Thymus (tissue), 11 donors: ENCODE results near the gene CSF3R. TPM values are rescaled to one million over a fixed set of nuclear protein-coding genes. Genes with fewer than 3 reads are reported as not detected.

Source experiments
- DNase-seq, 9 donors: peaks; one replicate each; pipeline ENCODE4 v3.0.0-alpha.2; 2013; ENCODE audit warnings: low spot score in 9 of 9, low read depth in 6 of 9, missing footprints in 1 of 9
- H3K27ac ChIP-seq, 2 donors: one replicate each; pipeline ENCODE4 v1.5.1; 2013; ENCODE audit warnings: control low read depth in 1 of 2, low read depth in 1 of 2, low read length in 1 of 2, mild to moderate bottlenecking in 1 of 2, moderate library complexity in 1 of 2
- H3K27me3 ChIP-seq, 2 donors: one replicate each; pipeline ENCODE4 v1.5.1; 2013; ENCODE audit warnings: low read length in 1 of 2; ENCODE audit not compliant: control insufficient read depth in 2 of 2, insufficient read depth in 1 of 2
- H3K36me3 ChIP-seq, 2 donors: one replicate each; pipeline ENCODE4 v1.5.1; 2013; ENCODE audit warnings: low read length in 1 of 2, mild to moderate bottlenecking in 1 of 2, moderate library complexity in 1 of 2; ENCODE audit not compliant: control insufficient read depth in 2 of 2, insufficient read depth in 2 of 2
- H3K4me1 ChIP-seq, 2 donors: one replicate each; pipeline ENCODE4 v1.5.1; 2013; ENCODE audit warnings: low read length in 2 of 2; ENCODE audit not compliant: control insufficient read depth in 2 of 2, insufficient read depth in 2 of 2
- H3K4me3 ChIP-seq, 2 donors: one replicate each; pipeline ENCODE4 v1.5.1; 2013; ENCODE audit warnings: low read length in 2 of 2, control low read depth in 1 of 2, mild to moderate bottlenecking in 1 of 2
- H3K9me3 ChIP-seq, 2 donors: one replicate each; pipeline ENCODE4 v1.5.1; 2013; ENCODE audit warnings: low read length in 1 of 2, mild to moderate bottlenecking in 1 of 2; ENCODE audit not compliant: control insufficient read depth in 2 of 2, insufficient read depth in 1 of 2
- WGBS: extraction: QIAGEN DNeasy Blood & Tissue Kit; methylation state at CpG from one replicate; pipeline ENCODE4 v1.1.7; 2013; 5-methylcytosine and 5-hydroxymethylcytosine counted together
- polyA plus RNA-seq: library from polyadenylated mRNA; stranded (reverse); fragments of 200-250 nt; gene quantifications from one replicate; pipeline ENCODE4 v1.2.3, GENCODE V29; 2013
- total RNA-seq: library from RNA; stranded (reverse); fragments of 120-200 nt; gene quantifications from one replicate; pipeline ENCODE4 v1.2.4, GENCODE V29; 2013
- donor health status: healthy.

Gene CSF3R
- total and polyA plus RNA-seq, 2 donors: 3.7 to 8.6 TPM

DNA sequence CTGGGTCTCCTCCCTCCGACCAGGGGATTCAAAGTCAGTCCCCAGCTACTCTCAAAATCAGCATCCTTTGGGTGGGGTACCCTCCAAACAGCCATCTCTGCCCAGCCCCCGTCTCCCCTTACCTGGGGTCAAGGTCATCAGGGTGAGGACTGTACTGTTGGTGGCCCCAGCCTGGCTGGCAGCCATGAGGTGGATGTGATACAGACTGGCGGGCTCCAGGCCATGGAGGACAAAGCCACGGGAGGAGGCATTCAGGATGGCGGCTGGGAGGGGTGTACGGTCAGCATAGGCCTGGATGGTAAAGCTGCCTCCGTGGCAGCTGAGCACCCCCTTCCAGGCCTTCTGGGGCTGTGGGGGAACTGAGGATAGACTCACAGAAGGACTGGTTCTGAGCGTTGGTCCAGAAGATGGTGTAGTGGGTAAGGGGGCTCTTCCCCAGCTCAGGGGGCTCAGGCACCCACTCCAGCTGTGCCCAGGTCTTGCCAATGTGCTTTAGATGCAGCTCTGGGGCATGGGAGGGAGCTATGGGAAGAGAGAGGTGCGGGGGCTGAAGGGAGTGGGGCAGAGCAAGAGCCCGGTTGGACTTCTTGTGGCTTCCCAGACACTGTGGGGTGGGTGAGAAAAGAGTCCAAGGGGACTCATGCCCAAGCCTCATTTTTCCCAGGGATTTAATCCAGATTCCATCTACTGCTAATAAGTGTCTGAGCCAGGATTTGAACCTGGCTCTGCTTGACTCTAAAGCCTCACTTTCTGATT, 14.8 kb downstream of the CSF3R start:
- peaks cover 3 to 16% of the 10 kb centered on the region in 2 donors for H3K4me1 ChIP-seq
- no peak overlapping the region for H3K4me3 ChIP-seq
- no peaks in the 10 kb centered on the region for H3K36me3 ChIP-seq
- WGBS: 95% methylated on average over 10 of the region's 10 CpGs
- no peaks in the 10 kb centered on the region for H3K27me3 ChIP-seq
- H3K9me3 ChIP-seq: no peaks in the 10 kb centered on the region
- H3K27ac ChIP-seq: no peak overlapping the region
- DNase-seq: no peak

DNA sequence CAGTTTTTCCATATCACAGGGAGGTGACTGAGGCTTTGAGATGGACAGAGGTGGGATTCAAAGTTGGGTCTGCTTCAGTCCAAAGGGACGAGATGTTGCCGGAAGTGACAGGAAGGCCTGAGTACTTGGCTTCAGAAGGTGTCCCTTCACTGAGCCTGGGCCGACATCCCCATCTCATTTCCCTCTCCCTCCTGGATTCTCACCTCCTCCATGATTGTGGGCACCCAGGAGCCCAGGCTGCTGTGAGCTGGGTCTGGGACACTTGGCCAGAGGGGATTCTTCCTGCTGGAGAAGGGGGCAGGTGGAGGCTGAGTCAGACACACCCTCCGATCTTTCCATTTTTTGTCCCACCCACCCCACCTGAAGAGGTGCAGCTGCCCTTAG, 15.7 kb downstream of the CSF3R start:
- peaks cover 2 to 4% of the 10 kb centered on the region in 2 donors for H3K36me3 ChIP-seq
- peaks cover 3 to 16% of the 10 kb centered on the region in 2 donors for H3K4me1 ChIP-seq
- WGBS: 100% methylated on average over 4 of the region's 4 CpGs

GRCh38 chr1:36466370-36467026, 16.2 kb downstream of the CSF3R start:
- H3K27ac ChIP-seq: no peak overlapping the region
- H3K36me3 ChIP-seq: peaks cover 6 to 9% of the 10 kb centered on the region in 2 donors
- no peak for DNase-seq
- H3K4me3 ChIP-seq: no peak overlapping the region
- H3K9me3 ChIP-seq: no peaks in the 10 kb centered on the region
- peaks cover 3 to 16% of the 10 kb centered on the region in 2 donors for H3K4me1 ChIP-seq
- WGBS: 97% methylated on average over 12 of the region's 12 CpGs
- no peaks in the 10 kb centered on the region for H3K27me3 ChIP-seq

More for the DNA sequence above, 15.7 kb downstream of the CSF3R start:
- Histone ChIP-seq H3K27ac (no peak overlapping the region), H3K27me3 (no peaks in the 10 kb centered on the region), H3K4me3 (no peak overlapping the region), H3K9me3 (no peaks in the 10 kb centered on the region)
- no peak for DNase-seq

- Histone ChIP-seq H3K4me3 (no peak overlapping the region), H3K4me1 (peaks cover 3 to 16% of the 10 kb centered on the region in 2 donors), H3K27ac (no peak overlapping the region), H3K9me3 (no peaks in the 10 kb centered on the region), H3K27me3 (no peaks in the 10 kb centered on the region), H3K36me3 (peaks cover 7 to 13% of the 10 kb centered on the region in 2 donors)
- WGBS: 95% methylated on average over 4 of the region's 4 CpGs
- DNase-seq: no peak
Observed at GRCh38 chr1:36465731-36466369, 16.9 kb downstream of the CSF3R start.

DNA sequence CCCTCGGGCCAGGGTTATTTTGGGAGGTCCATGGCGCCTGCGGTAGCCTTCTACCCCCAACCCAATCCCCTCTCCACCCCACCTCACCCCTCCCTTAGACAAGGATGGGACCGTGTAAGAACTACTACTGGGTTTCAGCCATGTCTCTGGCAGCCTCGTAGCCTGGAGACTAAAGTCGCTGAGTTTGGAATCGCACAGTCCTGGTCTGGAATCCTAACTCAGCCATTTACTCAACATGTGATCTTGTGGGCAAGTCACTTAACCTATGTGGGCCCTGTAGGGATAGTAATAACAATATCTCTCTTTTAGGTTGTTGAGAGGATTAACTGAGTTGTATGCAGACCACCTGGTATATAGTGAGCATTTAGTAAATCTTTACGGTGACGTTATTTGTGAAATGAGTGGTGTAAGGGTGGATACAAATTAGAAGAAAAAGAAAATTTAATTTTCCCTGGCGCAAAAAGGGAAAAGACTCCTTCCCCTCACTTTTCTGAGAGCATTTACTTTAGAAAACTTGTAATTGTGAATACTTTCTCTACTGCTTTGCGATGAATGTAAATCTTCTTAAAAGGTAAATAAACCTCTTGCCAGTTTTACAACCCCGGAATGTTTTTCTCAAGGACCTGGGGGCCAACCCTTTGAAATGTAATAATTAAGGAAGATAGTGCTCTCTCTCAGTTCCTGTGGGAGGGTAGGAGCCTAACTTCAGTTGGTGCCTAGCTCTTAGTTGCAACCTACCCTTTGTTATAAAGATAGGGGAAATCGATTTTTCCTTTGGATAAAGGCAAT, 17.9 kb downstream of the CSF3R start:
- H3K9me3 ChIP-seq: no peaks in the 10 kb centered on the region
- no peaks in the 10 kb centered on the region for H3K27me3 ChIP-seq
- DNase-seq: peak in 1 of 9 donors; percentile 43
- WGBS: 49% methylated on average over 13 of the region's 13 CpGs
- H3K4me1 ChIP-seq: peaks cover 3 to 16% of the 10 kb centered on the region in 2 donors
- peak overlapping the region; percentile 89 to 90 for H3K27ac ChIP-seq
- peaks cover 12 to 20% of the 10 kb centered on the region in 2 donors for H3K36me3 ChIP-seq
- H3K4me3 ChIP-seq: peak overlapping the region; percentile 68 to 98

GRCh38 chr1:36463803-36464604, 18.7 kb downstream of the CSF3R start, which contains the start of gene MRPS15:
MRPS15 (minus strand) TSS chr1:36464384; CDS start chr1:36464275, 109 bp downstream.
- 1% methylated on average over 65 of the region's 65 CpGs for WGBS
- DNase-seq: peak; percentile 83 to 97 (median 92)
- Histone ChIP-seq H3K4me3 (peak within 1 kb of the TSS; percentile 68 to 98), H3K4me1 (peaks cover 3 to 19% of the 10 kb centered on the region in 2 donors), H3K9me3 (no peaks in the 10 kb centered on the region), H3K27ac (peak within 1 kb of the TSS; percentile 89 to 90), H3K36me3 (peaks cover 12 to 26% of the 10 kb centered on the region in 2 donors), H3K27me3 (no peaks in the 10 kb centered on the region)

DNA sequence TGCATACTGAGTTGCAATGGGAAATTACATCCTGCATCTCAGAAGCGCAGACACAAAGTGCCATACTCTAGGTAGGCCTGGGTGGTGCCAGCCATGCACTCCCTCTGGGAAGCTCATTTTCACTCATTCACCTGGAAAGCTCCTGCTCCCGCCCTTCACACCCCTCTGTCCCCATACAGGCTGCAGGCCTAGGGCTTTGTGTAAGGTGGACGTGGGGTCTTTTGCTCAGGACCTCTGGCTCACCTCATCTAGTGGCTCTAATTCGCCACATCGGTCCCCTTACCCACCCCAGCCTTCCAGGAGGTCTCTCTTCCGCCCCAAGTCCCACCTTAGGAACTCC, 19.3 kb downstream of the CSF3R start:
- Histone ChIP-seq H3K9me3 (no peaks in the 10 kb centered on the region), H3K27ac (no peak overlapping the region), H3K4me1 (peaks cover 3 to 25% of the 10 kb centered on the region in 2 donors), H3K36me3 (peaks cover 16 to 26% of the 10 kb centered on the region in 2 donors), H3K4me3 (peak overlapping the region; percentile 68 to 98), H3K27me3 (no peaks in the 10 kb centered on the region)
- WGBS: 36% methylated on average over 6 of the region's 6 CpGs
- DNase-seq: peak in 1 of 9 donors; percentile 25

- Histone ChIP-seq H3K4me1 (peaks cover 7 to 26% of the 10 kb centered on the region in 2 donors), H3K27me3 (no peaks in the 10 kb centered on the region), H3K4me3 (no peak overlapping the region), H3K27ac (no peak overlapping the region), H3K36me3 (peaks cover 40 to 58% of the 10 kb centered on the region in 2 donors), H3K9me3 (no peaks in the 10 kb centered on the region)
- DNase-seq: no peak
- WGBS: 88% methylated on average over 3 of the region's 3 CpGs
Observed at GRCh38 chr1:36458910-36459309, 23.8 kb downstream of the CSF3R start.
